ENCODE results near the gene DOCK10.
A peak's percentile ranks its signal among the peaks of the same experiment; 100 is the strongest.

The DOCK10 gene

DNA sequence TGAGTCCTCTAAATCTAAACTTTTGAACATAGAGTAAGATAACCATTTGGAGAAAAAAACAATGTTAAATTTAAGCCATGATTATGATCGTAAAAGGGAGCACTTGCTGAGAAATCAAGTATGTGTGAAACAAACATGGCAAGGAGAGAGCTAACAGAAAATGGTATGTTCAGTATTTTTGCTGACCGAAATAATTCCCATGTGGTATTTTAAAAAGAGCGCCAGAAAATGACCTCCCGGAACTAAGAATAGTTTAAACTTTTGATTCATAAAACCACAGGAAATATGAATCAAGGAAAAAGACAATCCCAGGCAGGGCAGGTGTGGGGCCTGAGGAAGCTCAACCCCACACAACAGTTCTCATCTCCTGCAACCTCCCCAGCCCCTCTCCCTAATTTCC is 74.2 kb downstream of the DOCK10 start:
- Histone ChIP-seq H2AFZ (ENCODE audit: low read length, unreplicated experiment) (peak overlapping the region; percentile 64), H3K27me3 (ENCODE audit: insufficient read depth, low read length) (no peaks in the 10 kb centered on the region), H3K4me3 (ENCODE audit: low read depth, low read length) (0 out of 2 replicates have a peak overlapping the region, but pooled peaks have one; percentile 27), H3K79me2 (ENCODE audit: control insufficient read depth, insufficient read depth, low read length, unreplicated experiment) (peaks cover 32% of the 10 kb centered on the region), H3K27ac (ENCODE audit: low read depth, low read length) (no peak overlapping the region), H3K36me3 (ENCODE audit: insufficient read depth, low read length) (no peaks in the 10 kb centered on the region), H3K4me1 (ENCODE audit: control insufficient read depth, insufficient read depth, low read length, unreplicated experiment) (peaks cover 12% of the 10 kb centered on the region)

DNA sequence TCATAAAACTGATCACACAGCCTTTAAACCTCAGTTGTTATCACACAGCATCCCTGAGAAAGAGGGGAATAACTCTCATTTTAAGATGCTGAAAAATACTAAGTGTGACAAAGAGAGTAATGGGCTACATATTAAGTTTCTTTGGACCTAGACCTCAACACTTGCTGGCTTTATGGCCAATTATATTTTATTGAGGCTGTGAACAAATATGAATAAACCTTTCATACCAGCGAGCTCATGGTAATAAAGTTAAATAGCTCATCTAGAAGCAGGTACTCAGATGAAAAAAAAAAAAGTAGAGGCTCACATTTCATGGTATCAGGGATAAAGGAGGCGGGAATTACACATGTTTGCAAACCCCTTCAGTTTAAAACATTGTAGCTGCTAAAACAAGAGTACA is 75.7 kb downstream of the DOCK10 start:
- Histone ChIP-seq H3K79me2 (ENCODE audit: control insufficient read depth, insufficient read depth, low read length, unreplicated experiment) (peaks cover 38% of the 10 kb centered on the region), H3K27me3 (ENCODE audit: insufficient read depth, low read length) (no peaks in the 10 kb centered on the region), H3K36me3 (ENCODE audit: insufficient read depth, low read length) (no peaks in the 10 kb centered on the region), H2AFZ (ENCODE audit: low read length, unreplicated experiment) (no peak overlapping the region), H3K27ac (ENCODE audit: low read depth, low read length) (no peak overlapping the region), H3K4me1 (ENCODE audit: control insufficient read depth, insufficient read depth, low read length, unreplicated experiment) (peaks cover 12% of the 10 kb centered on the region), H3K4me3 (ENCODE audit: low read depth, low read length) (no peak overlapping the region)

DNA sequence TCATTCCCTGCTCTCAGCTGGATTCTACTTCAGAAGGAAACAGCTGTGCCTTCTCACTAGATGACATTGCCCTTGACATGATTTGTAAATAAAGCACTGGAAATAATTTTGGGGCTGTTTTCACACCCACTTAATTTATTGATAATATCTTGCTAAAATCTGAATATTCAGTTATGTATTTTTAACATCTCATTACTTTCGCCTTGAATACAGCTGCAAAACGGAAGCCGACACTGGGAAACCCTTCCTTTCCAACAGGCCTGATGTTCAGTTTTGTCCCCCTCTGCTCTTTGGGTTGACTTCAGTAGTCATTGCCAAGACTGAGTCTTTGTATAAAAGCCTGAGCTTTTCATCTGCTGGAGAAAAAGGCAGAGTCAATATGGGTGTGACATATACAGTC is 82.7 kb downstream of the DOCK10 start:
- Histone ChIP-seq H3K27ac (ENCODE audit: low read depth, low read length) (no peak overlapping the region), H3K36me3 (ENCODE audit: insufficient read depth, low read length) (0 out of 2 replicates have a peak, but pooled peaks cover 4% of the 10 kb centered on the region), H2AFZ (ENCODE audit: low read length, unreplicated experiment) (no peak overlapping the region), H3K27me3 (ENCODE audit: insufficient read depth, low read length) (no peaks in the 10 kb centered on the region), H3K79me2 (ENCODE audit: control insufficient read depth, insufficient read depth, low read length, unreplicated experiment) (peaks cover 42% of the 10 kb centered on the region), H3K4me1 (ENCODE audit: control insufficient read depth, insufficient read depth, low read length, unreplicated experiment) (peaks cover 6% of the 10 kb centered on the region), H3K4me3 (ENCODE audit: low read depth, low read length) (no peak overlapping the region)

DNA sequence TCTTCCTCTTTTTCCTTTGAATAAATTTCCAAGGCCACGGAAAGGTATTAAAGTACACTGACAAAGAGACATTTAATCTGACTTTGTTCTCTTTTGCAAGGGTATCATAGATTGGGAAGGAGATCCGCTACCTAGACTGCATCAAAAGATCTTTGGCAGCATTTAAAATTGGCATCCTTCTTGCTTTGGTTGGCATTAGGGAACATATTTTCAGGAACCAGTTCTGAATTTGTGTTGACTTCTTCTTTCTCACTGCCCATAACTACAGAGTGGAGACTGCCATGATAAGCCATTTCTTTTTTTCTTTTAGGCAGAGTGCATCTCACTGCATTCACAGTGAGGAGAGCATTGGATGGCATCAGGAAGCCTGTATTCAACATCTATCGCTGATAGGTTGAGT is 83.4 kb downstream of the DOCK10 start:
- H2AFZ ChIP-seq (ENCODE audit: low read length, unreplicated experiment) = no peak overlapping the region
- peaks cover 6% of the 10 kb centered on the region for H3K4me1 ChIP-seq (ENCODE audit: control insufficient read depth, insufficient read depth, low read length, unreplicated experiment)
- no peak overlapping the region for H3K27ac ChIP-seq (ENCODE audit: low read depth, low read length)
- no peaks in the 10 kb centered on the region for H3K27me3 ChIP-seq (ENCODE audit: insufficient read depth, low read length)
- peaks cover 40% of the 10 kb centered on the region for H3K79me2 ChIP-seq (ENCODE audit: control insufficient read depth, insufficient read depth, low read length, unreplicated experiment)
- H3K4me3 ChIP-seq (ENCODE audit: low read depth, low read length) = no peak overlapping the region
- H3K36me3 ChIP-seq (ENCODE audit: insufficient read depth, low read length) = 0 out of 2 replicates have a peak, but pooled peaks cover 4% of the 10 kb centered on the region

DNA sequence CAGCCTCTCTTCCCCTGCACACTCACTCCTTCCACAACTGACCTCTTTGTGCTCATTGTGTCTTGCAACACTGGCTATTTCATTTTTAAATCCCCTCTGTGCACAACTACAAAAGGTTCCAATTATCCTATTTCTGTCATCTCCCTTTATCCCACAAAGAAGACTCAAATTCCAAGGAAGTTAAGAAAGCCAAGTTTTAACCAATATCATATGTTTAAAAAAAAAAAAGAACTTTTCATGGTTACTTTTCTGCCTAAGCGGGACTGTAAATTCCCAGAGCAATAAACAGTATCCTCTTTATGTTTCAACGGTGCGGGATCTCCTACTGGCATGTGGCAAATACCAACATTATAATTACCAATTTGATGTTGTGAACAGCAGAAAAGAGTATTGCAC is 83.8 kb downstream of the DOCK10 start:
- H3K4me1 ChIP-seq (ENCODE audit: control insufficient read depth, insufficient read depth, low read length, unreplicated experiment) = peaks cover 6% of the 10 kb centered on the region
- H3K27me3 ChIP-seq (ENCODE audit: insufficient read depth, low read length) = no peaks in the 10 kb centered on the region
- H3K36me3 ChIP-seq (ENCODE audit: insufficient read depth, low read length) = 0 out of 2 replicates have a peak, but pooled peaks cover 4% of the 10 kb centered on the region
- no peak overlapping the region for H3K4me3 ChIP-seq (ENCODE audit: low read depth, low read length)
- H3K27ac ChIP-seq (ENCODE audit: low read depth, low read length) = no peak overlapping the region
- H2AFZ ChIP-seq (ENCODE audit: low read length, unreplicated experiment) = no peak overlapping the region
- peaks cover 40% of the 10 kb centered on the region for H3K79me2 ChIP-seq (ENCODE audit: control insufficient read depth, insufficient read depth, low read length, unreplicated experiment)

DNA sequence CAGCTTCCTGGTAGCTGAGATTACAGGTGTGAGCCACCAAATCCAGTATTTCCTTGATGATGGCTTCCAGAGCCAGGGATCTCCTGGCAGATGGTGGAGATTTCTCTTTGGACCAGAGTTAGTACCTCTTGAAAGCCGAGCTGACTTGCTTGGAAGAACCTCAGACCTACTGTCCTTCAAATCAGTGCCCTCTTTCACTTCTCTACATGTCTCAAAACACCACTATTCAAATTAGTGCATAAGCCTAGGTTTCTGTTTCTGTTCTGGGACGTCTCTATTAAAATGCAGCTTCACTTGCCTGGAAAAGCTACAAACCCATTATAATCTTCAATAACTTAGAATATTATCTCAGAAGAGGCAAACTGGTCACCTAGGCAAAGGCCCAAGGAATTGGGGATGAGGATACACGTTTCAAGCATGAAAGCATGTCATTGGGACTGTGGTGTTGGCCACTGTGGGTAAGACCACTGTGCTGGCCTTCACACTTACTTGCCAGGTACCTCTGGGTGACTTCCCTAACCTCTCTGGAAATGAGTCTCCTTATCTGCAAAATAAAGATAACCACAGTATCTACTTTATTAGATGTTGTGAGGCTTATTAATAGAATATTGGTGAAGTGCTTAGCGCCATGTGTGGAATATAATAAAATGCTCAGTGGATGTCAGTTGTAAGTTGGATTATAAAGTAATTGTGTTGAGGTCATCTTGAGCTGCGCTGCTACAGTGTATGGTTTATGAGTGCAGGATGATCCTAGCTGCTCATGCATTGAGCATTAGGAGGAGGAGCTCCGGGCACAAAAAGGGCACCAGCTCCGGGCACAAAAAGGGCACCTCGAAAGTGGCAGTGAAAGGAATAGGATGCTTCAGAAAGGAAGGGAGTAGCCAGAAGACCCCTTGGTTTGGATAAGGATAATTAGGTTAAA is 84.5 kb downstream of the DOCK10 start:
- Histone ChIP-seq H3K4me1 (ENCODE audit: control insufficient read depth, insufficient read depth, low read length, unreplicated experiment) (peaks cover 6% of the 10 kb centered on the region), H3K4me3 (ENCODE audit: low read depth, low read length) (no peak overlapping the region), H3K36me3 (ENCODE audit: insufficient read depth, low read length) (0 out of 2 replicates have a peak, but pooled peaks cover 4% of the 10 kb centered on the region), H3K79me2 (ENCODE audit: control insufficient read depth, insufficient read depth, low read length, unreplicated experiment) (peaks cover 40% of the 10 kb centered on the region), H2AFZ (ENCODE audit: low read length, unreplicated experiment) (no peak overlapping the region), H3K27me3 (ENCODE audit: insufficient read depth, low read length) (no peaks in the 10 kb centered on the region), H3K27ac (ENCODE audit: low read depth, low read length) (no peak overlapping the region)

DNA sequence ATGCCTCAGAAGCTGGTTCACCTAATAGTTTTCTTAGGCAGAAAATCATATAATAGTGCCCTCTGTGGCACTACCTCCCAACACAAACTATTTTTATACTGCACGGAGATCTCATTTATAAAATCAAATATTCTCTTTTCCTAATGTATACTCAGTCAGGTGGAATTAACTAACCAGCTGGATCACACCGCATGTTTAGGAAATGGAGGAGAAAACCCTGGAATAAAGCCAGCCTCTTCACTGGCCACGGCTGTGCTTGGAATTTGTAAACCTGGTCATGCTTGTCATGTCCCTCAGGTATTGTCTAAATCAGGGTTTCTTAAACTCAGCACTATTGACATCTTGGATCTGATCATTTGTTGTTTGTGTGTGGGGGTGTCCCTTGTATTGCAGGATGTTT is 85.6 kb downstream of the DOCK10 start:
- Histone ChIP-seq H3K4me3 (ENCODE audit: low read depth, low read length) (no peak overlapping the region), H3K27ac (ENCODE audit: low read depth, low read length) (no peak overlapping the region), H3K36me3 (ENCODE audit: insufficient read depth, low read length) (0 out of 2 replicates have a peak, but pooled peaks cover 4% of the 10 kb centered on the region), H3K79me2 (ENCODE audit: control insufficient read depth, insufficient read depth, low read length, unreplicated experiment) (peaks cover 30% of the 10 kb centered on the region), H2AFZ (ENCODE audit: low read length, unreplicated experiment) (no peak overlapping the region), H3K27me3 (ENCODE audit: insufficient read depth, low read length) (no peaks in the 10 kb centered on the region), H3K4me1 (ENCODE audit: control insufficient read depth, insufficient read depth, low read length, unreplicated experiment) (peaks cover 6% of the 10 kb centered on the region)

DNA sequence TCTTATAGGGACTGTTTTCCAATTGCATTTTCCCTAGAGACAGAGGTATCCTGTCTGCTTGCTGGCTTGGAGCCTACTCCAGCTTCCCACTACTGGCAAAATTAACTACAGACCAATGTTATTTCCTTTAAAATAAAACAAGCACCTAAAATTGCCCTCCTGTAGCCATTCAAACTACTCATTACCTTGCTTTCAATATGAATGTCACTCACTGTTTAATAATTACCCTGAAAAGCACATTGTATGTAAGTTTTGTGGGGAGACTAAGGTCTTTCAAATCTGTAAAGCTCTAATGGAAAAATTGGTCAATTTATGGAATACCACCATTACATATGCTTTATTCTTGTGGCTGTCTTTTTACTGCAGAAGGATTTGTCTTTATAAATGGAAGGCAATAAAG is 87.3 kb downstream of the DOCK10 start:
- Histone ChIP-seq H3K36me3 (ENCODE audit: insufficient read depth, low read length) (0 out of 2 replicates have a peak, but pooled peaks cover 4% of the 10 kb centered on the region), H3K4me1 (ENCODE audit: control insufficient read depth, insufficient read depth, low read length, unreplicated experiment) (peaks cover 6% of the 10 kb centered on the region), H3K27ac (ENCODE audit: low read depth, low read length) (no peak overlapping the region), H3K79me2 (ENCODE audit: control insufficient read depth, insufficient read depth, low read length, unreplicated experiment) (peaks cover 29% of the 10 kb centered on the region), H3K4me3 (ENCODE audit: low read depth, low read length) (no peak overlapping the region), H2AFZ (ENCODE audit: low read length, unreplicated experiment) (no peak overlapping the region), H3K27me3 (ENCODE audit: insufficient read depth, low read length) (no peaks in the 10 kb centered on the region)

DNA sequence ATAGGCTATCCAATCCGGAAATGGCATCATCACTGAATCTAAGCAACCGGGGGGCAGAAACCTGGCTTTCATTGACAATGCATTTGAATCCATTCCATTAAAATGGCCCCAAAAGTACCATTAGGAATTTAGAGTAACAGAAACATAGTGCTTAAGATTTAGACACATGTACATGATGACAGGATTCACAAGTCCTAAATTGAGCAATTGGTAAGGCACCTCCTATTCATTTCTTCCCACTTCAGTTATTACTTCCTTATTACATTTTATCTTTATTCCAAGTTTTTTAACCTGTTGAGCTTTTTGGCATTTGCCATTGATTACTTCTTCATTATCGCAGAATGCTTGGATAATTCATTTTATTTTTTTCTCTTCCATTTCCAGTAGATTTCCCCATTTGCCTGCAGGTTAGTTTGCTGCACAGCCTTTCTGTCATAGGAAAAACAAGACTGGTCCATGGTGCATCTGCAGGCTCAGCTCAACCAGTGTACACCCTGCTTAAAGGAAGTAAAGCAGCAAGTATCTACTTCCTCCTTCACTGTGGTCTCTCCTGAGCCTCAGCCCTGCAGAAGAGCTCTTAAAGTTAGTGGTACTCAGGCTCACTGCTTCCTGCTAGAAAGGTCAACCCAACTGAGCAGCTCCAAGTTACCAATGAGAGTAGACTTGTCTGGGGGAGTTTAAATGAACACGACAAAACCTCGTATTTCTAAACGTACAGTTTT is 89.2 kb downstream of the DOCK10 start:
- no peak overlapping the region for H2AFZ ChIP-seq (ENCODE audit: low read length, unreplicated experiment)
- H3K36me3 ChIP-seq (ENCODE audit: insufficient read depth, low read length) = no peaks in the 10 kb centered on the region
- peaks cover 14% of the 10 kb centered on the region for H3K4me1 ChIP-seq (ENCODE audit: control insufficient read depth, insufficient read depth, low read length, unreplicated experiment)
- H3K79me2 ChIP-seq (ENCODE audit: control insufficient read depth, insufficient read depth, low read length, unreplicated experiment) = peaks cover 29% of the 10 kb centered on the region
- no peak overlapping the region for H3K27ac ChIP-seq (ENCODE audit: low read depth, low read length)
- H3K4me3 ChIP-seq (ENCODE audit: low read depth, low read length) = no peak overlapping the region
- H3K27me3 ChIP-seq (ENCODE audit: insufficient read depth, low read length) = no peaks in the 10 kb centered on the region

DNA sequence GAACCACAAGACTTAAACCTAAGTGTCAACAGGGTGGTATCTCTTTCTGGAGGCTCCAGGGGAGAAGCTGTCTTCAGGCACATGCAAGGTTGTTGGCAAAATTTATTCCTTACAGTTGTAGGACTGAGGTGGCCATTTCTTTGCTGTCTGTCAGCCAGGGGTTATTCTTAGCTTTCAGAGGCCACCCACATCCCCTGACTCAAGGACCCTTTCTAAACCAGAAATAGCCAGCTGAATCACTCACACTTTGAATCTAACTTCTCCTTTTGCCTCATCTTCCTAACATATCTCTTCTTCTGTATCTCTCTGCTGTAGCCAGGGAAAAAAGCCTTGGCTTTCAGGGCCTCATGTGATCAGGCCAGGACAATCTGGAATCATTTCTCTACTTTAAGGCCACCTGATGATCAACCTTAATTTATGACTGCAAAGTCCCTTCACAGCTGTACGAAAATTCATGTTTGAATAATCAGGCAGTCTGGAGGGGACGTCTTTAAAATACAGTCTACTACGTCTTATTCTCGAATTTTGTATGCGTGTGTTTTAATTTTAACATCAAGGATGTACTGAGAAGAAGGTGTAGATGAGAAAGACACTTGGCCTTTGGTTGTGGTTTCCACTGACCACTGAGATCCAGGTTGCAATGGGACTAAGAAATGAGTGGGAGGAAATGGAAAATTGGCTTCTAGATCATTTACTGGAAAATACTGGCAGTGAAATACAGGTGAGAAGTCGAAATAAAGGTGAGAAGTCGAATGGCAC is 90.4 kb downstream of the DOCK10 start:
- H3K27ac ChIP-seq (ENCODE audit: low read depth, low read length) = no peak overlapping the region
- no peak overlapping the region for H3K4me3 ChIP-seq (ENCODE audit: low read depth, low read length)
- H2AFZ ChIP-seq (ENCODE audit: low read length, unreplicated experiment) = no peak overlapping the region
- peaks cover 29% of the 10 kb centered on the region for H3K79me2 ChIP-seq (ENCODE audit: control insufficient read depth, insufficient read depth, low read length, unreplicated experiment)
- H3K4me1 ChIP-seq (ENCODE audit: control insufficient read depth, insufficient read depth, low read length, unreplicated experiment) = peaks cover 20% of the 10 kb centered on the region
- H3K36me3 ChIP-seq (ENCODE audit: insufficient read depth, low read length) = no peaks in the 10 kb centered on the region
- H3K27me3 ChIP-seq (ENCODE audit: insufficient read depth, low read length) = no peaks in the 10 kb centered on the region
